Activated naive CD4-positive, alpha-beta T cell (primary cell): ENCODE results near the gene PRKCE.
A peak's percentile ranks its signal among the peaks of the same experiment; 100 is the strongest.

Source experiments
- DNase-seq, 4 experiments: peaks; one replicate each; lab custom pipeline; 2025; lab: John Stamatoyannopoulos, UW

PRKCE gene

DNA sequence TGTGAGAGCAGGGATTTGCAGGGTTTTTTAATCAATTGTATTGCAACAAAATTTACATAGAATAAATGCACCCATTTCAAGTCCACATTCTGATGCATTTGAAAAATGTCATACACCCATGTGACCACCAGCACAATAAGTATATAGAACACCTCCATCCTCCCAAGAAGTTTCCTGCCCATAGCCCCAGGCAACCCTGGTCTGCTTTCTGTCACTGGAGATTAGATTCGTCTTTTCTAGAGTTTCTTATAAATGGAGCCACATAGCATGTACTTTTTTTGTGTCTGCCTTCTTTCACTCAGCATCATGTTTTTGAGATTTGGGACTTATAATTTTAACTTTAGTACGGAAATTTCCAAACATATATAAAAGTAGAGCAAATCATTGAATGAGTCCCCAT lies 518.6 kb downstream of the PRKCE start:
- DNase-seq: no peak

DNA sequence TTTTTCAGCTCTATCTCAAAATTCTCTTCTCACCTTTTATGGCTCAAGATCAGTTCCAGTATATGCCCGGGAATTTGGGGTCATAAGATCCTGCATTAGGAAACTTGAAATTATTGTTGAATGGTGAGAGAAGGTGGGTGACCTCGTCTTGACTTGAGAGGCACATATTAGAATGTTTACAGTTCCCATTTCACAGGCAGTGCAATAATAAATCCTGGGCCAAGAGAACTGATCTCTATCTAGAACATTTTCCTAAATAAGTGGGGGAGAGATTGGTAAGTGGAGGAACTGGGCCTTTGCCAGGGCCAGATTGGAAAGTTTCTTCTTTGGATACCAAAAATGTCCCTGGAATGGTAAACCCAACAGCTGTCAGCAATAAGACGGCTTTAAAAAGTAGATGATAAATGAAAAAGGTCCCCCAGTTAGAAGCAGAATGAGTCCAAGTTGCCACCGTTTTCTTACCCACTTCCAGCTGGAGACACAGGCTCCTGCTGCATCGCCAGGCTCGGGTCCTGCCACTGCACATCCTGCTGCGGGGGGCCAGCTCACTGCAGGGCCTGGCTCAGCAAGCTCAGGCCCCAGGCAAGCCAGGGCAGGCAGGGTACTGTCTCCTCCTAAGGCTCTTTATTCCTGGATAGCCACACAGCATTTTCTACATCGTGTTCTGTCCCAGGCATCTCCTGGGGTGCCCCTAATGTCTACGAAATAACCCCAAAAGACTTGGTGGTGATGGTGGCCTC lies 519.3 kb downstream of the PRKCE start:
- DNase-seq: no peak

DNA sequence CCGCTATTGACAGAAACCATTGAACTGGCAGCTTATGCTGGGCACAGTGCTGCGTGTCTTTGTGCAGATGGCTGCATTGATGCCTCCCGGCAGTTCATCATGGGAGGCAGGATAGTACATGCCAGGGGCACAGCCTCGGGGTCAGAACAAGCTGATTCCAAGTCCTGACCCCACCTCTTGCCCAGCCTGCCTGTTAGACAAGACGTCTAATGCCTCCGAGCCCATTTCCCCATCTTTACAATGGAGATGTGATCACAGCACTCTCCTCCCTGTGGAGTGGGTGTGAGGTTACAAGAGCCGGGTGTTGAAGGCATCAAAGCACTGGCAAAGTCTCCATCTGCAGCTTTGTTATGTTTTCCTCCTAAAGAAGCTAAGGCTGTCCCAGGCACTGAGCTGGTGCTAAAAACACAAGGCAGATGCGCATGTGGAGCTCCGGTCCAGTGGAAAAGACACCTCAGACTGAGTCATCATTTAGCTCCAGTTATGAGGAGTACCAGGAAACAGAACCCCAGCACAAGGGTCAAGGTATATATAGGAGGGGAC lies 520.0 kb downstream of the PRKCE start:
- DNase-seq: no peak

DNA sequence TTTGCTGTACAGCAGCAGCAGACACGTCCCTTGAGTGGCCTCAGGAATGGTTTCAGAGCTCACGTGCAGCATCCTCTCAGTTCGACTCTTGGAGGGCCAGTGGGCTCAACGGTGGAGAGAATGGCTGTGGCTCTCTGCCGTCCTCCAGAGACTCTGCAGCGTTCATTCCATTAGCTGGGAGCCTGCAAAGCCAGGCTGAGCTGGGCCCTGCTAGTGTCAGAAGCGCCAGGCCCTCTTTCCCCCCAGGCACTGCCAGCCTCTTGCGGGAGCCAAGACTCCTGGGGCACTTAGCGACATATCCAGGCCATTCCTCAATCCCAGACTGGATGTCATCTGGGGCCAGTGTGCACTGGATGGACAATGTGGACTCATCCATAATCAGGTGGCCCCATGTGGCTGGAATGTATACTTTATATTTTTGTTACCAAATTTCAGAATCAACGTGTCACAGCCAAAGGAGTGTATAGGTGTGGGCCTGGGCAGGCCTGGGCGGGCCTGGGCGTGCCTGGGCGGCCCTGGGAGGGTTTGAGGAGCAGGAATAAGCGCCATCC lies 520.6 kb downstream of the PRKCE start:
- DNase-seq: no peak

DNA sequence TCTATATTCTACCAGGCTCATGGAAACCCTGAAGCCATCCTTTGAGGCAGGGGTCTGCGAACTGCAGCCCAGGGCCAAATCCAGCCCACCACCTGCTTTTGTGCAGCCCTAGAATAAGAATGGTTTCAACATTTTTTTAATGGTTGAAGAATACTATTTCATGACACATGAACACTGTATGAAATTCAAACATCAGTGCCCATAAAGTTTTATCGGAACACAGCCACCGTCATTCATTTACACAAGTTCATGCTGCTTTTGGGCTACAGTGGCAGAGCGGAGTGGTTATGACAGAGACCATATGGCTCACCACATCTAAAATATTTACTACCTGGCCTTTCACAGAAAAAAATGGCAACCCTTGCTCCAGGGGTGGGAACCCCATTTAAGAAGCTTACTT lies 521.6 kb downstream of the PRKCE start:
- DNase-seq: no peak

DNA sequence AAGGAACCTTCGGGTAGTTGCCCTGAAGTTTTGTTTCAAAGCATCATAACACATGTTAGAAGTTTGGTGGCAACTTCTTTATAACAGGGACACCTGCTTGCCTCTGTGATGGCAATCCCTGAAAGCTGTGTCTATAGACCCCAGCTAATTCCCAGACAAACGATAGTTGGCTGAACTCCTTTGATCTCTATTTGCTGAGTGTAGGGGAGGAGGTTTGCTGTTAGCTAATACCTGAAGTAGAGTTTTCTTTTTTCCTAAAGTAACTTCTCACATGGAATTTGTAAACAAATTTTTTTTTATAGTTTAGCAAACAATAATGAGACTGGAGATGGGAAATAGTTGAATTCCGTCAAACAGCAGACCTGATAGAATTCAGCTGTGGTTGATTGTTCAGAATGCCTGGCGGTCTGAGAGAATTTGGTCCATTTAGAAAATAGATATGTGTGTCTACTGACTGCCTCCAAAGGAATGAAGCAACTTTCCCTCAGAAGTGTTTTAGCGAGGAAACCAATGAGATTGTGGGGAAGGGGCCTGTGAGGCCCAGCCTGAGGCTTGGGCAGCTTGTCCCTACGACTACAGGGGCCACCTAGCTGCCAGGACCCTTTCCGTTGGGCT lies 522.3 kb downstream of the PRKCE start:
- DNase-seq: no peak

DNA sequence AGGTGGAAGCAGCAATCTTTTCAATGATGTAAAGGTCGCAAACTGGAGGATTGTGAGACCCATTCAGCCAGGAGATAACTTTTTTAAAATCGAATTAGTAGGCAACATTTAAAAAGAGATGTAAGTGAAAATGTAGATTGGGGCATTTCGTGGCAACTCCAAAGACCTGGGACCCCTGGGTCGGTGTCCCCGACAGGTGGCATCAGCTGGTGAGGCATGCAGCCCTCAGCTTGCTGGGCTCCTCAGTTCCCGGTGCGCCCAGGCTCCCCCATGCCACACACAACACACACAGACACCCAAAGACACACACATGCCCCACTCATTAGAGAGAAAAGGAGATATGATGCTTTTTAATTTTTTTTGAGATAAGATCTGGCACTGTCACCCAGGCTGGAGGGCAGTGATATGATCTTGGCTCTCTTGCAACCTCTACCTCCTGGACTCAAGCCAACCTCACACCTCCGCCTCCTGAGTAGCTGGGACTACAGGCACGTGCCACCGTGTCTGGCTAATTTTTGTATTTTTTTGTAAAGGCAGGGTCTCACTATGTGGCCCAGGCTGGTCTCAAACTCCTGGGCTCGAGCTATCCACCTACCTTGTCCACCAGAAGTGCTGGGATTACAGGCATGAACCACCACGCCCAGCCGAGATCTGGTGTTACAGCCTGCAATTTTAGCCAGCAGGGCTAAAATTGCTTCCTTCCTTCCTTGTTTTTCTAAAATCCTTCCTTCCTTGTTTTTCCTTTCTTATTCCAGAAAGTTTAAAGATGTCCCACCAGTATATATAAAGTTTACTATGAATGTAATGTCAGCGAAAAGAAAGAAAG lies 523.1 kb downstream of the PRKCE start:
- no peak for DNase-seq

DNA sequence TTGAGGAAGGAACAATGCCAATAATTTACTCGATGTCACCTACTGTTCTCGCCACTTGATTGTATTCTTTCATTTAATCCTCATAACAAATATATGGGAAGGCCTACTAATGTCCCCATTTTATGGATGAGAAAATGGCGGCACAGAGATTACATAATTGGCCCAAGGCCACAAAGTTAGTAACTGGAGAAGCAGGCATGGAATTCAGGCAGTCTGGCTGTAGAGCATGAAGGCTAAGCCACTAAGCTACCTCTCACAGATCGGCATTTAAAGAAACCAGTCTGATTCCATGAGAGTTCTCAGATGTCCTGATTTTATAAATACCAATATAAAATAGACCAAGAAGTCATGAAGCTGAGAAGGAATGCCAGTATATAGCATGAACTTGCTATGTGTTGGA lies 523.9 kb downstream of the PRKCE start:
- no peak for DNase-seq

DNA sequence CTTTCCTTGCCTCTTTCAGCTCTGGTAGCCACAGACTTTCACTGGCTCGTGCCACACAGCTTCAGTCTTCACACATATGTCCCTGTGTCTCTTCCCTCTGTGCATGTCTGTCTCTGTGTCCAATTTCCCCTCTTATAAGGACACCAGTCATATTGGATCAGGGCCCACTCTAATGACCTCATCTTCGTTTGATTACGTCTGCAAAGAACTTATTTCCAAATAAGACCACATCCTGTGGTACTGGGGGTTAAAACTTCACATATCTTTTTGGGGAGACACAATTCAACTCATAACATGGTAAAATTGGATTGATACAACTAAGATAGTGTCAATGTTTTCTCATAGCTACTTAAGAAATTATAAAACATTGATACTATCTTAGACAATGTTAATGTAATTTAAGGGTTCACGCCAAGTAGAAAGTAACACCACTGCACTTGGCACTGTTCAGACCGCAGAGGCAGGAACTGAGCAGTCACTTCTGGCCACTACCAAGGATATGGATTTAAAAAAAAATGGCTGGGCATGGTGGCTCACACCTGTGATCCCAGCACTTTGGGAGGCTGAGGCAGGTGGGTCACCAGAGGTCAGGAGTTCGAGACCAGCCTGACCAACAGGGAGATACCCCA lies 526.1 kb downstream of the PRKCE start:
- no peak for DNase-seq

DNA sequence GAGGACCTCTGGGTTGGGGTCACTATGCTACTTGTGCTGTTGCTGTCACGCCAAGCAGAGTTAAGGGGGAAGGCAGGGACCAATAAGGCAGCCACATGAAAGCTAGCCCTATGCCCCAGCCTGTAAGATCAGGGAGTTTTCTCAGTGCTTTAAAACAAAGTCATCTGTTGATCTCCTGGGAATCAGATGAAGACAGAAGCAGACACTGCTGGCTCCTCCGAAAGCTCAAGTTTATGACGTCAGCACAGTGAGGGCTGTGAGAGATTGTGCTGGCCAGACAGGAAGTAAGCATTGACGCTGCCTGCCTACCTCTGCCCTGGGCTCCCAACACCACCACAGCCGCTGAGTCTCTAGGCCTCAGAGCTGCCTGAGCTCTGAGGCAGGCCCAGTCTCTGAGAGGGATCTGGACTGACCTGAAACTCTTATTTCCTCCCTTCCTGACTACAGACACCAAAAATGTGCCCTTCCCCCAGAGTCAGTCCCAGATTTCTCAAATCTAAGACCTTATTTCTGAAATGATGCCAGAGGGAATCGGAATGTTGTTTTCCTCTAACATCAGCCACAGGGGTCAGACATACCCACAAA lies 527.7 kb downstream of the PRKCE start:
- DNase-seq: peak in 2 of 4 experiments; percentile 8 to 16

DNA sequence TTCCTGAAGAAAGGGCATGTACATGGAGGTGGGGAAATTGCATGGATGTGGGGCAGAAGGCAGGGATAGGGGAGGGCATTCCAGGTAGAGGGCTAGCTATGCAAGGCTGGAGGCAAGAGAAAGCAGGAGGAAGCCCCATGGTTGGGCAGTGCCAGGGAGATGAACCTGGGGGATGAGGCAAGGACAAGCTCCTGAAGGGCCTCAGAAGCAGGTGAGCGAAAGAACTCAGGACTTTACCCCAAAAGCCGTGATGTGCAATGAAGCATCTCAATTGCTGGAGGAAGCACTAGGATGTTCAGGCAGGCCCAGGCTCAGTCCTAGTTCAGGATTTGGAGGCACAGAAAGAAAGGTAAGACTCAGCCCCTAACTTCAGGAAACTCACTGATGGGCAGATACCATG lies 528.7 kb downstream of the PRKCE start:
- no peak for DNase-seq

DNA sequence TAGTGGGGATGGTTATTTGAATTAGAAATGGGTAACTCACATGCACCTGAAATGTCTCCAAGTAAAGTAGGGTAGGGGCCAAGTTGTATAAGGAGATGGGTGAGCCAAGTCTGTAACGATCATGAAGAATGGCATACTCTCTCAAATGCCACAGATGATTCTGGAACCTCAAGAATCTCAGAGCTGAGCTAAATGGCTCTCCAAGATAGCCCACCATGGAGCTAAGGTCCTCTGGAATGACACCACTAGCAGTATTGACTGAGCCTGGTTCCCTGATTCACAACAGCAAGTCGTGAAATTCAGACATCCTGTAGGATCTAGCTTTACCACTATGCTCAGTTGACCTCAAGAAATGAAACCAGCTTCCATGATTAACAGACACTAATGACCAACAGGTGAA lies 529.8 kb downstream of the PRKCE start:
- no peak for DNase-seq

DNA sequence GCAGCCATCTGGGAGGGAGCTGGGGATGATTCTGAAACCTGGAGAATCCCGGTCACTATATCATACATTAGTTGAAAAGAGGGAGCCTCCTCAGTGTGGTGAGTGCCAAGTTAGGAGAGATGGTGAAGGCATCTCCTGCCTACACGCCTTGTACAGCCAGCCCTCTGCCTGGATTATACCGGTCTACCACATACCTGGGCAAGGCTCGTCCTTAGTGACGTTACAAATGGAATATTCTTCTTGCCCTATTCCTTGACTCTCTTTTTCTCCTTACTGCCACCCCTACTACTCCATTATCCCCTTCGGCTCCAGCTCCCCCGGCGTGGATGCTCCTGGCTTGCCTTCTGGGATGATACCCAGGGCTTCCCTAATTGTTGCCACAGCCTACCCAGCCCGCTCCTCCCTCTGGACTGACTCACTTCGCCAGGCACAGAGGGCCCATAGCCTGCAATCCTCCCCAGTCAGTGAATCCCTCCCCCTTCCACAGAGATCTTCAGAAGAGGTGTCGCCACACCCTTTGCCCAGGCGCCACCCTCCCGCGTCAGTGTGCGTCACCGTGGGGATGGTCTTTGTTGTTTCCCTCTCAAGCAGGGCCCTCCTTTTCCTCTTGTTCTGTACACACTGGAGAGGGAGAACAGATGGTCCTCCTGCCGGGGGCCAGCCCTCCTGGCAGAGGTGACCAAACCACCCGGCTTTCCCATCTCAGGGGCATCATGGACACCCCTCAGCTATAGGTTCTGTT lies 530.5 kb downstream of the PRKCE start:
- DNase-seq: no peak

DNA sequence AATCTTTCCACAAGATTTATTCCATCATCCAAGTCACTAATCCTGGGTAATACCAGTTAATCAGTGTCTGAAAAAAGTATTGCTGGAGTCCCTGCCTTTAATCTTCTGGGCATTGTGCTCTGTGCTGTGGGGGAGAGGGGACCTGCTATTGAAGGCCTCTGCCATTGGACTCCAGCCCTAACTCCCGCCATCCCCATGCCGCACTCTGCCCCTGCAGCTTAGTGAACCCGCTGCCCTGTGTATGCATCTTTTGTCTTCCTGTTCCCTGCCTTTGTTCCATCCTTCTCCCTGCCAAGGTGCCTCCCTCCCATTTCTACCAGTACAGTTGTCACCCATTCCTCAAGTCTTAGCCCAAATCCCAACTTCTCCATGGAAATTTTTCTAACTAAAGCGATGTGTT lies 532.0 kb downstream of the PRKCE start:
- DNase-seq: no peak

DNA sequence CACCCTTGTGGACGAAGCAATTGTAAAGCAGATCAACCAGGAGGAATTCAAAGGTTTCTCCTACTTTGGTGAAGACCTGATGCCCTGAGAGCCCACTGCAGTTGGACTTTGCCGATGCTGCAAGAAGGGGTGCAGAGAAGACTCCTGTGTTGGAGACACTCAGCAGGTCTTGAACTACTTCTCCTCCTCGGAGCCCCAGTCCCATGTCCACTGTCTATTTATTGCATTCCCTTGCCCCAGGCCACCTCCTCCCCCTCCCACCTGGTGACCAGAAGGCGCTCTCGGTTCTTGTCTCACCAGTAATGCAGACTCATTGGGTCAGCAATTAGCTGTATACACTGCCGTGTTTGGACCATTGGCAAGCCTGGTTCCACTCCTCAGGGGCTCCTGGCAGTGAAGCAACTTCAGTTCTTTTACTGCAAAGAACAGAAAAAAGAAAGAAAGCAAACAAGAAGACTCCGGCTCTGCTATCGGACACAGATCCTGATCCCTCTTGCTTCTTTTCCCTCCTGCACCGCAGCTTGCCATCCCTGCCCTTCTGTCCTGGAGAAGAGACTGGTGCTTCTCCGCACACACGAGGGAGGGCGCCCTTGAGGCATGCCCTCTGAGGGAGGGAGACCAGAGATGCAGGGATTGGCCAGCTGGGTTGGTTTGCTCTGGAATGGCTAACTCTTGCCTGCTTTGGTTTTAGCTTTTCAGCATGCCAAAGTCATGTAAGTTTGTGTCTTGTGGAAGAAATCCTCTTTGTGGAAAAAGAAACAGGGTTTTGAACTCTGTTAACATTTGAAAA lies 533.5 kb downstream of the PRKCE start:
- DNase-seq: no peak

DNA sequence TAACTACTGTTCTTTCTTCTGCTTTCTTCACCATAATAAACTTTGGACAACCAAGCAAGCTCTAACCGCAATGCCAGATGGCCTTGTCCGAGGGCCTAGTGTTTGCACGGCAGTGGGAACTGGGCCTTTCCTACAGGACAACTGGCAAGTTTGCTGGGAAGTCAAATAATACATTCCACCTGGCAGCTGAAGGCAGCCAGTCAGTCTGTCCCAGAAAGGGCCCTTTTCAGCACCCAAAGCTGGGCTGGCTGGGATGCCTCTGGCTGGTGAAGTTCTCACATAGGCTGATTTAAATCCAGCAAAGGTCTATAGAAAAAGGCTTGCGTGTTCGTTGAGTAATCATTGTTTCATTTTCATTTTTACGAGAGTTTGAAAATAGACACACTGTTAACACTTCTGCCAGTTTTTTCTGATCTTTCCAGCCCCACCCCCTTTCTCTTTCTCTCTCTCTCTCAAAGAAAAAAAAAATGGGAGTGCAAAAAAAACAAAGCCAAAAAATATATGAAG lies 535.7 kb downstream of the PRKCE start:
- DNase-seq: no peak

DNA sequence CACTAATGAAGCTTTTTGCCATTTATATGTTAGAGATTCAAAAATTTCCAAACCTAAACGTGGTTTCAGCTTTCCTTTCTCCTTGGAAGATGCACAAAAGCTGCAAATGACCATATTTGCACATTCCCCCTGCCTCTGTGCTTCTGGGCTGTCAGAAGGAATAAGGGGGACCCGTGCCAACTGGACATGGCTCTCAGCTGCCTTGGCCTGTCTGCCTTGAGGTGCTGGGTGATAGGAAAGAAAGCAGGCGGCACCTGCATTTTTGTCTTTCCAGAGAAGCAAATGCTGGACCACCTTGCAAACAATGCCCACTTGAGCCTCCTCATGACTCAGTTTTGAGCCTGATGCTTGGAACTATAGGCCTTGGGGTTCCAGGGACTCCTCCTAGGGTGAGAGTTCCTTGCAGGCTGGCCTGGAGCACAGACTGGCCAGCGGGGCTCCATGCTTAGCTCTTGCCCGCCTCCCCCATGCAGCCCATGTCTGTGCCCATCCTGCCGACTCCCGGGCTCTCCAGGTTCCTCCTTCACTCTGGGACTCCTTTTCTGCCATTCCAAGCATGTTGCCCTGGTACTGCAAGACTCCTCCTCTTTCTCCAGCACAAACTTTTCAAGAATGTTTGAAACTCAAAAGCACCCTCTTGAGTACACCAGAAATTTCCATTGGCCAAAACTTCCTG lies 536.7 kb downstream of the PRKCE start:
- no peak for DNase-seq

DNA sequence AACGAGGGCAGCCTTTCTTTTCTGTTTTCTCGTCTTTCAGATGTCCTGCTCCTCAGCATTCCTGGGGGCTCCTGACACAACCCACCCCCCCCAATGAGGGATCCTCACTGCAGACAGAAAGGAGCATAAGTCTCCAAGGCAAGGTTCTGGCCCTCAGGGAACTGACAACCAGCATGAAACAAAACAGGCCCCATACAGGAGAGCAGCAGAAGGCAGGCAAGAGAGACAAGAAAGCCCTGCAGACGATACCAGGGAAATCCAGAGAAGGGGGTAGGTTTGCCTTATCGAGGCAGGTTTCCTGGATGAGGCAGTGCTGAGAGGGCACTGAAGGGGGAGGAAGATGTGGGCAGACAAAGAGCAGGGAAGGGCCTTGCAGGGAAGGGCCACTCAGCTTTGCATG lies 541.9 kb downstream of the PRKCE start:
- DNase-seq: no peak

DNA sequence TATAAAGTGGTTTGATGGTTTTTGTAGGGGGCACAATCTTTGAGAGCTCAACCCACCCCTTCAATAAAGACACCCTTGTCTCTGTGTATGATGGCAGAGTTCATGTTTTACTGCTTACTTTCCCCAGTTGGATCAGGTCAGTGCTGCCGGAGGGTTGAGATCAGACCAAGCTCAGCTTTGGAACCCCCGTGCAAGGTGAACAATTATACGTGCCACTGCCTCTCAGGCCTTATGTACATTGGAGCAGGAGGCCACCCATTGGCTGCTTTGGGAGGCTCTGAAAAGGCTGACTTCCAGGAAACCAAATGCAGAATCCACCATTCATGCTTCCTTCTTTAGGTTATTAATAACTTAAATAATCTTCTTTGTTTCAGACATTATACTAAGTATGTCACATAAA lies 542.4 kb downstream of the PRKCE start:
- DNase-seq: no peak
